ENCODE measurements around the gene TEDC1.

Gene TEDC1

DNA sequence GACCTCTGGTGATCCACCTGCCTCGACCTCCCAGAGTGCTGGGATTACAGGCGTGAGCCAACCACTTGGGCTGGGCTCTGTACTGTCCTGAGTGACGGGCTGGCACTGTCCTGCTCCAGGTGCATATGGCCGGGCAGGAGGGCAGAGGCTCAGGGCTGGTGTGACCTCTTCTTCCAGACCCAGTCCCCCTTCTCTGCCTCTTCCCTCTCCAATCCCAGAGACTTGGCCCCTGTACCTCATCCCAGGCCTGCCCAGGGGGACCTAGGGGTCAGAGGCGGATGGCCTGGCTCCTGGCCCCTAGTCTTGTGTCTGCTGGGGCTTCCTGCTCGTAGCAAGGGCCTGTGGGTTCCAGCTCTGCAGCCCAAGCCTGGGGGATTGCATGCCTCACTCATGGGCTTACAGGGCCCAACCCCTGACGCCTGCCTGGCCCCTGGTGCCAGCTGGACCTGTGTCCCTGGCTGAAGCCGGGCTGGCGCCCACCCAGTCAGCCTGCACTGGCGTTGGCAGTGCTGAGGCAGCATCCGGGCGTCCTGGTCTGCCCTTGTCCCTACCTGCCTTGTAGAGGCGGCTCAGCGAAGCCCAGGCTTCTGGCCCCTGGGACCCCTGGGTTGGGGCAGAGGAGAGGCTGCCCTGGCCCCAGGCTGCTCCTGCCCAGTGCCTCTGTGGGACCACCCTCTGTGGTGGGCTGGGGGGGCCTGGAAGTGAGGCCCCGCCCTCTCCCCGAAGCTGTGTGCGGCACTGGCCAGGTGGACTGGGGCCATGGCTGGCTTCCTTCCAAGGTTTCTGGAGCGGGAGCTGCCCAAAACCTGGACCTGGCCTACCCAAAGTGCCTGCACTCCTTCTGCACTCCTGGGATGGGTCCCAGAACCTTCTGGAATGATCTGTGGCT, 4.3 kb downstream of the TEDC1 start:
- no peak overlapping the region for H3K27ac ChIP-seq (ENCODE audit: extremely low read depth, low read depth, low read length)
- ChIA-PET CTCF (interaction anchor here (0.6 kb wide), 1 partner anchor 12 kb away, joined by 3 read pairs; no protein-coding TSS in a partner anchor), POLR2A (no interaction called here)
- H3K36me3 ChIP-seq (ENCODE audit: control insufficient read depth in 2 of 2, insufficient read depth in 1 of 2, low read length in 2 of 2): peaks cover 0 to 24% of the 10 kb centered on the region in 2 experiments; a peak in 1 of 3 replicates
- no peaks in the 10 kb centered on the region for H3K9me3 ChIP-seq (ENCODE audit: control insufficient read depth, insufficient read depth, low read depth, low read length)
- H3K4me3 ChIP-seq (ENCODE audit: low read depth, low read length): no peak overlapping the region
- no peaks in the 10 kb centered on the region; the same call in 1 of the 2 replicates for H3K4me1 ChIP-seq (ENCODE audit: control insufficient read depth, insufficient read depth, low read length)
- TF ChIP-seq ZNF16 (tag by site-specific recombination; IDR thresholded peaks at IDR 0.05; ENCODE audit: low read depth) (no peak), ZNF221 (tag by site-specific recombination; IDR thresholded peaks at IDR 0.05; ENCODE audit: borderline replicate concordance) (no peak), PRDM10 (tag by site-specific recombination; IDR thresholded peaks at IDR 0.05) (no peak), KLF17 (tag by site-specific recombination; IDR thresholded peaks at IDR 0.05) (no peak), SCRT2 (tag by site-specific recombination; IDR thresholded peaks at IDR 0.05) (no peak), ZXDB (tag by site-specific recombination; IDR thresholded peaks at IDR 0.05) (no peak), ZNF416 (tag by site-specific recombination; IDR thresholded peaks at IDR 0.05) (no peak)
- TF ChIP-seq, protein P1, sequence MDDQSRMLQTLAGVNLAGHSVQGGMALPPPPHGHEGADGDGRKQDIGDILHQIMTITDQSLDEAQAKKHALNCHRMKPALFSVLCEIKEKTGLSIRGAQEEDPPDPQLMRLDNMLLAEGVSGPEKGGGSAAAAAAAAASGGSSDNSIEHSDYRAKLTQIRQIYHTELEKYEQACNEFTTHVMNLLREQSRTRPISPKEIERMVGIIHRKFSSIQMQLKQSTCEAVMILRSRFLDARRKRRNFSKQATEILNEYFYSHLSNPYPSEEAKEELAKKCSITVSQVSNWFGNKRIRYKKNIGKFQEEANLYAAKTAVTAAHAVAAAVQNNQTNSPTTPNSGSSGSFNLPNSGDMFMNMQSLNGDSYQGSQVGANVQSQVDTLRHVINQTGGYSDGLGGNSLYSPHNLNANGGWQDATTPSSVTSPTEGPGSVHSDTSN (CRISPR knock-in tag; IDR thresholded peaks at IDR 0.05): no peak
- TF ChIP-seq, protein P2, sequence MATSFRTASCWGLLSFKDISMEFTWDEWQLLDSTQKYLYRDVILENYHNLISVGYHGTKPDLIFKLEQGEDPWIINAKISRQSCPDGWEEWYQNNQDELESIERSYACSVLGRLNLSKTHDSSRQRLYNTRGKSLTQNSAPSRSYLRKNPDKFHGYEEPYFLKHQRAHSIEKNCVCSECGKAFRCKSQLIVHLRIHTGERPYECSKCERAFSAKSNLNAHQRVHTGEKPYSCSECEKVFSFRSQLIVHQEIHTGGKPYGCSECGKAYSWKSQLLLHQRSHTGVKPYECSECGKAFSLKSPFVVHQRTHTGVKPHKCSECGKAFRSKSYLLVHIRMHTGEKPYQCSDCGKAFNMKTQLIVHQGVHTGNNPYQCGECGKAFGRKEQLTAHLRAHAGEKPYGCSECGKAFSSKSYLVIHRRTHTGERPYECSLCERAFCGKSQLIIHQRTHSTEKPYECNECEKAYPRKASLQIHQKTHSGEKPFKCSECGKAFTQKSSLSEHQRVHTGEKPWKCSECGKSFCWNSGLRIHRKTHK (tag by site-specific recombination; IDR thresholded peaks at IDR 0.05): no peak

- CTCF ChIA-PET: interaction anchor here (0.6 kb wide), 1 partner anchor 11 kb away, joined by 3 read pairs; no protein-coding TSS in a partner anchor
- Histone ChIP-seq H3K36me3 (ENCODE audit: control insufficient read depth in 2 of 2, insufficient read depth in 1 of 2, low read length in 2 of 2) (peaks cover 0 to 24% of the 10 kb centered on the region in 2 experiments; a peak in 1 of 3 replicates), H3K4me3 (ENCODE audit: low read depth, low read length) (no peak overlapping the region), H3K9me3 (ENCODE audit: control insufficient read depth, insufficient read depth, low read depth, low read length) (no peaks in the 10 kb centered on the region), H3K27ac (ENCODE audit: extremely low read depth, low read depth, low read length) (no peak overlapping the region), H3K4me1 (ENCODE audit: control insufficient read depth, insufficient read depth, low read length) (no peaks in the 10 kb centered on the region; the same call in 1 of the 2 replicates)
- peak; percentile 81 for TF ChIP-seq ZFHX2 (tag by site-specific recombination; conservative IDR thresholded peaks at IDR 0.05)
- TF ChIP-seq, protein P3, sequence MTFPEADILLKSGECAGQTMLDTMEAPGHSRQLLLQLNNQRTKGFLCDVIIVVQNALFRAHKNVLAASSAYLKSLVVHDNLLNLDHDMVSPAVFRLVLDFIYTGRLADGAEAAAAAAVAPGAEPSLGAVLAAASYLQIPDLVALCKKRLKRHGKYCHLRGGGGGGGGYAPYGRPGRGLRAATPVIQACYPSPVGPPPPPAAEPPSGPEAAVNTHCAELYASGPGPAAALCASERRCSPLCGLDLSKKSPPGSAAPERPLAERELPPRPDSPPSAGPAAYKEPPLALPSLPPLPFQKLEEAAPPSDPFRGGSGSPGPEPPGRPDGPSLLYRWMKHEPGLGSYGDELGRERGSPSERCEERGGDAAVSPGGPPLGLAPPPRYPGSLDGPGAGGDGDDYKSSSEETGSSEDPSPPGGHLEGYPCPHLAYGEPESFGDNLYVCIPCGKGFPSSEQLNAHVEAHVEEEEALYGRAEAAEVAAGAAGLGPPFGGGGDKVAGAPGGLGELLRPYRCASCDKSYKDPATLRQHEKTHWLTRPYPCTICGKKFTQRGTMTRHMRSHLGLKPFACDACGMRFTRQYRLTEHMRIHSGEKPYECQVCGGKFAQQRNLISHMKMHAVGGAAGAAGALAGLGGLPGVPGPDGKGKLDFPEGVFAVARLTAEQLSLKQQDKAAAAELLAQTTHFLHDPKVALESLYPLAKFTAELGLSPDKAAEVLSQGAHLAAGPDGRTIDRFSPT (tag by site-specific recombination; IDR thresholded peaks at IDR 0.05): no peak
- peak; percentile 55 for TF ChIP-seq EGR2 (tag by site-specific recombination; IDR thresholded peaks at IDR 0.05; ENCODE audit: low read depth)
- POLR2A ChIA-PET: no interaction called here
These were observed 5.2 kb downstream of the TEDC1 start for GRCh38 chr14:105495990-105496830.
